ENCODE measurements around the gene MRGPRF. TPM values are rescaled to one million over a fixed set of nuclear protein-coding genes. Genes with fewer than 3 reads are reported as not detected.

Gene MRGPRF
- 0.05 to 0.08 TPM (median 0.06 TPM) in 5 replicates for total RNA-seq (2022; extraction: Qiagen RNA extraction)

GRCh38 chr11:69013009-69013951 lies at the start of gene MRGPRF:
MRGPRF (minus strand) TSS chr11:69013246; CDS start chr11:69009901, 3,345 bp downstream.

GRCh38 chr11:69048694-69049489 lies 35.8 kb upstream of the MRGPRF start, which contains the start of gene TPCN2:
TPCN2 (plus strand) TSS chr11:69048932; CDS start chr11:69048998, 66 bp downstream.

GRCh38 chr11:68980776-68981065 lies 32.3 kb downstream of the MRGPRF start, which contains the start of gene MRGPRD:
MRGPRD (minus strand) TSS chr11:68980986; CDS start chr11:68980986, 0 bp downstream.

Other genes with a start within 250 kb of the MRGPRF start
- gene CPT1A, start 171.3 kb downstream of the MRGPRF start, total RNA-seq (2022; extraction: Qiagen RNA extraction) = 26.2 to 34.2 TPM (median 30.1 TPM) in 5 replicates
- 120 to 147 TPM (median 135 TPM) in 5 replicates for gene MRPL21, start 109.4 kb downstream of the MRGPRF start, total RNA-seq (2022; extraction: Qiagen RNA extraction)
- 12.1 to 17.7 TPM (median 16.1 TPM) in 5 replicates for gene IGHMBP2, start 109.4 kb downstream of the MRGPRF start, total RNA-seq (2022; extraction: Qiagen RNA extraction)
- not detected in 5 replicates for gene MRGPRD, start 32.3 kb downstream of the MRGPRF start, total RNA-seq (2022; extraction: Qiagen RNA extraction)
- gene TPCN2, start 35.7 kb upstream of the MRGPRF start, total RNA-seq (2022; extraction: Qiagen RNA extraction) = 8.5 to 14.0 TPM (median 13.4 TPM) in 5 replicates
- 0.04 to 0.05 TPM (median 0.05 TPM) in 4 of 5 replicates, not detected in the other for gene SMIM38, start 142.7 kb upstream of the MRGPRF start, total RNA-seq (2022; extraction: Qiagen RNA extraction)